ENCODE results near the gene TMEM243. TPM values are rescaled to one million over a fixed set of nuclear protein-coding genes. Genes with fewer than 3 reads are reported as not detected.
A peak's percentile ranks its signal among the peaks of the same experiment; 100 is the strongest.

The TMEM243 gene
- total and polyA plus RNA-seq, 2 donors (not counting 1 experiment from before 2014, with no cell fraction given), result 161 to 164 TPM

- 94% methylated on average over 2 of the region's 2 CpGs for WGBS (ENCODE audit: insufficient coverage)
- Mint-ChIP-seq H3K27ac (peak overlapping the region; percentile 61), H3K4me1 (peaks cover 75% of the 10 kb centered on the region), H3K4me3 (peak overlapping the region; percentile 44), H3K9me3 (ENCODE audit: insufficient read depth) (peaks cover 13% of the 10 kb centered on the region), H3K27me3 (no peaks in the 10 kb centered on the region)
- Histone ChIP-seq H3K4me3 (ENCODE audit: control extremely low read depth in 1 of 5, extremely low read depth in 1 of 5, insufficient read depth in 1 of 5, low read depth in 2 of 5, low read length in 4 of 5) (no peak overlapping the region), H3K4me2 (replicated peaks; ENCODE audit: low read depth, low read length, poor library complexity, severe bottlenecking) (peak overlapping the region; percentile 19), H3K36me3 (replicated peaks in 1 of 2; ENCODE audit: control extremely low read depth in 1 of 2, control insufficient read depth in 1 of 2, extremely low read depth in 1 of 2, insufficient read depth in 2 of 2, low read length in 1 of 2) (peaks cover 14 to 59% of the 10 kb centered on the region in 2 experiments), H3K79me2 (ENCODE audit: control insufficient read depth, insufficient read depth, low read length) (peaks cover 97% of the 10 kb centered on the region), H2AFZ (ENCODE audit: insufficient read depth, low read depth, low read length, poor library complexity, severe bottlenecking) (no peak overlapping the region), H3K4me1 (ENCODE audit: control insufficient read depth in 2 of 2, insufficient read depth in 2 of 2, low read length in 2 of 2) (peaks cover 37 to 48% of the 10 kb centered on the region in 2 donors), H3K9ac (ENCODE audit: low read length) (no peak overlapping the region), H3K27me3 (replicated peaks in 1 of 4; ENCODE audit: control extremely low read depth in 1 of 4, control insufficient read depth in 3 of 4, insufficient read depth in 4 of 4, low read length in 3 of 4) (no peaks in the 10 kb centered on the region), H4K20me1 (ENCODE audit: control insufficient read depth, insufficient read depth, low read length, poor library complexity, severe bottlenecking) (peaks cover 93% of the 10 kb centered on the region), H3K27ac (ENCODE audit: low read length in 2 of 2) (peak overlapping the region in 1 of 2 donors; percentile 77), H3K9me3 (ENCODE audit: control extremely low read depth in 1 of 3, control insufficient read depth in 2 of 3, insufficient read depth in 1 of 3, low read length in 2 of 3) (peaks cover 0 to 32% (median 27%) of the 10 kb centered on the region in 3 donors)
- ChIA-PET CTCF (interaction anchor here (1.3 to 1.8 kb wide), 3 partner anchors 15 to 54 kb away, joined by 3 to 4 read pairs (median 3); partner anchors contain the start of gene TMEM243), POLR2A (no interaction called here)
- ATAC-seq (ENCODE audit: low read depth), result no peak
- DNase-seq, result no peak
- TF ChIP-seq EZH2 (IDR thresholded peaks at IDR 0.05; ENCODE audit: borderline replicate concordance, insufficient read depth, low read depth, low read length, poor library complexity, severe bottlenecking) (no peak), CTCF (IDR thresholded peaks at IDR 0.05) (no peak)
- intact Hi-C loops (cut with micrococcal nuclease), result loop anchor here (1.0 kb wide), 1 partner anchor 14 kb away; no protein-coding TSS in a partner anchor
These were observed 16.8 kb downstream of the TMEM243 start for GRCh38 chr7:87202705-87203104.

DNA sequence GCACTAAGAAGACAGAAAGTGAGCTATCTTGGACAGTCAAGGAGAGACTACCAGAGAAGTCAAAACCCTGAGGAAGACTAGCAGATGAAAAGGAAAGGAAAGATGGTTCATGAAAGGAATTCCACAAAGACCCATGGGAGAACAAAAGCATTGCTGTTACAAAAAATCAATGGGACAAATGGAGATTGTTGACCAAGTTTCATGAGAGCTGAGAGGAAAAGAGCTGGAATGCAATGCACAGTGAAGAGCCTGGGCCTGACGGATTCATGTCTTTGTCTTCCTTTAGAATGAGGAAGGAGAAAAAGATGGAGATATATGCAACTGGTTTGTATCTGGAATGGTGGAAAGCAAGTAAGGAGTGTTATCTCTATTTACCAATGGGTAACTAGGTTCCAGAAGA, 17.3 kb downstream of the TMEM243 start:
- H3K4me2 ChIP-seq (replicated peaks; ENCODE audit: low read depth, low read length, poor library complexity, severe bottlenecking), result peak overlapping the region; percentile 19
- H4K20me1 ChIP-seq (ENCODE audit: control insufficient read depth, insufficient read depth, low read length, poor library complexity, severe bottlenecking), result peaks cover 92% of the 10 kb centered on the region
- peaks cover 37 to 45% of the 10 kb centered on the region in 2 donors for H3K4me1 ChIP-seq (ENCODE audit: control insufficient read depth in 2 of 2, insufficient read depth in 2 of 2, low read length in 2 of 2)
- ChIA-PET CTCF (interaction anchor here (0.9 to 1.8 kb wide), 3 partner anchors 11 to 54 kb away, joined by 4 to 5 read pairs (median 4); no protein-coding TSS in a partner anchor), POLR2A (no interaction called here)
- H3K36me3 ChIP-seq (replicated peaks in 1 of 2; ENCODE audit: control extremely low read depth in 1 of 2, control insufficient read depth in 1 of 2, extremely low read depth in 1 of 2, insufficient read depth in 2 of 2, low read length in 1 of 2), result peaks cover 16 to 63% of the 10 kb centered on the region in 2 experiments
- H3K27me3 ChIP-seq (replicated peaks in 1 of 4; ENCODE audit: control extremely low read depth in 1 of 4, control insufficient read depth in 3 of 4, insufficient read depth in 4 of 4, low read length in 3 of 4), result no peaks in the 10 kb centered on the region
- H3K27ac ChIP-seq (ENCODE audit: low read length in 2 of 2), result peak overlapping the region in 1 of 2 donors; percentile 77
- peaks cover 0 to 32% (median 27%) of the 10 kb centered on the region in 3 donors for H3K9me3 ChIP-seq (ENCODE audit: control extremely low read depth in 1 of 3, control insufficient read depth in 2 of 3, insufficient read depth in 1 of 3, low read length in 2 of 3)
- Mint-ChIP-seq H3K27me3 (no peaks in the 10 kb centered on the region), H3K4me1 (peaks cover 74% of the 10 kb centered on the region), H3K9me3 (ENCODE audit: insufficient read depth) (peaks cover 13% of the 10 kb centered on the region), H3K4me3 (peak overlapping the region; percentile 44), H3K27ac (peak overlapping the region; percentile 61)
- no peak overlapping the region for H3K4me3 ChIP-seq (ENCODE audit: control extremely low read depth in 1 of 5, extremely low read depth in 1 of 5, insufficient read depth in 1 of 5, low read depth in 2 of 5, low read length in 4 of 5)
- intact Hi-C loops (cut with micrococcal nuclease), result no loop called here
- WGBS (ENCODE audit: insufficient coverage), result 82% methylated on average over 1 of the region's 1 CpG
- H3K79me2 ChIP-seq (ENCODE audit: control insufficient read depth, insufficient read depth, low read length), result peaks cover 96% of the 10 kb centered on the region
- H2AFZ ChIP-seq (ENCODE audit: insufficient read depth, low read depth, low read length, poor library complexity, severe bottlenecking), result no peak overlapping the region
- DNase-seq, result no peak
- TF ChIP-seq CTCF (IDR thresholded peaks at IDR 0.05) (no peak), EZH2 (IDR thresholded peaks at IDR 0.05; ENCODE audit: borderline replicate concordance, insufficient read depth, low read depth, low read length, poor library complexity, severe bottlenecking) (no peak)
- ATAC-seq (ENCODE audit: low read depth), result no peak
- H3K9ac ChIP-seq (ENCODE audit: low read length), result no peak overlapping the region
